SU-DHL-6 (cell line): Measurements from ENCODE around the gene MAML3.

Source experiments
- CTCF ChIP-seq: fragments of 200-600 bp; sonication (generic); IDR thresholded peaks from one replicate; pipeline ENCODE4 v1.5.1; 2017; ENCODE audit warnings: antibody characterized with exemption, mild to moderate bottlenecking, low read length, moderate library complexity; ENCODE audit not compliant: insufficient read depth, poor library complexity, severe bottlenecking
- EZH2phosphoT487 ChIP-seq: fragments of 200-600 bp; sonication (generic), shearing (Covaris generic); conservative IDR thresholded peaks from 2 replicates; pipeline ENCODE4 v1.6.1; 2018; ENCODE audit warnings: mild to moderate bottlenecking, antibody characterized with exemption, low read length, moderate library complexity, mixed read lengths

- TF ChIP-seq CTCF (no peak), EZH2phosphoT487 (no peak)
These were observed 167.1 kb downstream of the MAML3 start for GRCh38 chr4:139986689-139987501.
